ENCODE data around the gene JAG1. TPM values are rescaled to one million over a fixed set of nuclear protein-coding genes. Genes with fewer than 3 reads are reported as not detected.

The JAG1 gene
- total RNA-seq, 2 donors from 2014 or later = 46.5 to 72.3 TPM

- WGBS = 21% methylated on average over 7 of the region's 7 CpGs
- TF ChIP-seq CTCF (IDR thresholded peaks at IDR 0.05) (no peak), POLR2AphosphoS5 (IDR thresholded peaks at IDR 0.05) (peak; percentile 18), POLR2A (IDR thresholded peaks at IDR 0.05) (no peak)
- Histone ChIP-seq H3K36me3 (no peaks in the 10 kb centered on the region), H3K9me3 (no peaks in the 10 kb centered on the region), H3K4me1 (replicated peaks) (peaks cover 42% of the 10 kb centered on the region), H3K4me3 (no peak overlapping the region), H3K27me3 (replicated peaks; ENCODE audit: insufficient read depth) (no peaks in the 10 kb centered on the region), H3K27ac (peak overlapping the region; percentile 68)
- peak; percentile 72 for DNase-seq (ENCODE audit: low spot score)
- intact Hi-C loops (cut with DNase I) = no loop called here
Measured at GRCh38 chr20:10665027-10665561, 8.7 kb downstream of the JAG1 start.

GRCh38 chr20:10663756-10664155 is 10.0 kb downstream of the JAG1 start:
- no peaks in the 10 kb centered on the region for H3K27me3 ChIP-seq (replicated peaks; ENCODE audit: insufficient read depth)
- TF ChIP-seq POLR2AphosphoS5 (IDR thresholded peaks at IDR 0.05) (no peak), POLR2A (IDR thresholded peaks at IDR 0.05) (no peak), CTCF (IDR thresholded peaks at IDR 0.05) (no peak)
- no peaks in the 10 kb centered on the region for H3K36me3 ChIP-seq
- H3K9me3 ChIP-seq = no peaks in the 10 kb centered on the region
- intact Hi-C loops (cut with DNase I) = no loop called here
- peaks cover 48% of the 10 kb centered on the region for H3K4me1 ChIP-seq (replicated peaks)
- DNase-seq (ENCODE audit: low spot score) = no peak
- WGBS = 52% methylated on average over 8 of the region's 8 CpGs
- H3K27ac ChIP-seq = peak overlapping the region; percentile 52 to 68
- no peak overlapping the region for H3K4me3 ChIP-seq

GRCh38 chr20:10662661-10663458 is 10.9 kb downstream of the JAG1 start:
- Histone ChIP-seq H3K4me1 (replicated peaks) (peaks cover 48% of the 10 kb centered on the region), H3K27me3 (replicated peaks; ENCODE audit: insufficient read depth) (no peaks in the 10 kb centered on the region)
- 68% methylated on average over 10 of the region's 10 CpGs for WGBS

GRCh38 chr20:10662151-10662550 is 11.6 kb downstream of the JAG1 start:
- H3K4me3 ChIP-seq = no peak overlapping the region
- intact Hi-C loops (cut with DNase I) = no loop called here
- H3K36me3 ChIP-seq = no peaks in the 10 kb centered on the region
- H3K27ac ChIP-seq = peak overlapping the region; percentile 52 to 68
- H3K4me1 ChIP-seq (replicated peaks) = peaks cover 42% of the 10 kb centered on the region
- no peaks in the 10 kb centered on the region for H3K27me3 ChIP-seq (replicated peaks; ENCODE audit: insufficient read depth)
- no peaks in the 10 kb centered on the region for H3K9me3 ChIP-seq
- no peak for TF ChIP-seq POLR2AphosphoS5 (IDR thresholded peaks at IDR 0.05)
- no peak for TF ChIP-seq CTCF (IDR thresholded peaks at IDR 0.05)
- TF ChIP-seq POLR2A (IDR thresholded peaks at IDR 0.05) = no peak
- 53% methylated on average over 5 of the region's 5 CpGs for WGBS
- no peak for DNase-seq (ENCODE audit: low spot score)

More at GRCh38 chr20:10662661-10663458, 10.9 kb downstream of the JAG1 start:
- peak overlapping the region; percentile 52 to 68 for H3K27ac ChIP-seq
- no peak for DNase-seq (ENCODE audit: low spot score)
- TF ChIP-seq CTCF (IDR thresholded peaks at IDR 0.05) (no peak), POLR2AphosphoS5 (IDR thresholded peaks at IDR 0.05) (no peak), POLR2A (IDR thresholded peaks at IDR 0.05) (no peak)
- H3K4me3 ChIP-seq = no peak overlapping the region
- no peaks in the 10 kb centered on the region for H3K36me3 ChIP-seq
- no peaks in the 10 kb centered on the region for H3K9me3 ChIP-seq
- intact Hi-C loops (cut with DNase I) = no loop called here

GRCh38 chr20:10661261-10661660 is 12.5 kb downstream of the JAG1 start:
- intact Hi-C loops (cut with DNase I) = no loop called here
- no peak for DNase-seq (ENCODE audit: low spot score)
- Histone ChIP-seq H3K4me3 (no peak overlapping the region), H3K36me3 (no peaks in the 10 kb centered on the region), H3K27ac (peak overlapping the region; percentile 52 to 68), H3K27me3 (replicated peaks; ENCODE audit: insufficient read depth) (no peaks in the 10 kb centered on the region), H3K4me1 (replicated peaks) (peaks cover 37% of the 10 kb centered on the region), H3K9me3 (no peaks in the 10 kb centered on the region)
- TF ChIP-seq POLR2AphosphoS5 (IDR thresholded peaks at IDR 0.05) (no peak), CTCF (IDR thresholded peaks at IDR 0.05) (no peak), POLR2A (IDR thresholded peaks at IDR 0.05) (no peak)
- 57% methylated on average over 4 of the region's 4 CpGs for WGBS

Data from prostate gland (tissue), 2 donors.